Sigmoid colon (tissue), 7 donors: ENCODE measurements around the gene CTSE. TPM values are rescaled to one million over a fixed set of nuclear protein-coding genes. Genes with fewer than 3 reads are reported as not detected.

ENCODE experiments used
- DNase-seq: peaks from one replicate; pipeline ENCODE4 v3.0.0-alpha.2; 2019
- H3K27ac ChIP-seq, 4 donors: fragments of 200-600 bp; sonication (generic); one replicate each; pipeline ENCODE4 v1.5.1; 2016 to 2019; ENCODE audit warnings: mild to moderate bottlenecking in 1 of 4
- H3K27me3 ChIP-seq, 3 donors: fragments of 200-600 bp; sonication (generic); one replicate each; pipeline ENCODE4 v1.5.1; 2019; ENCODE audit warnings: mild to moderate bottlenecking in 1 of 3
- H3K36me3 ChIP-seq, 4 donors: fragments of 200-600 bp; sonication (generic); one replicate each; pipeline ENCODE4 v1.5.1; 2016 to 2019
- H3K4me1 ChIP-seq, 4 donors: fragments of 200-600 bp; sonication (generic); one replicate each; pipeline ENCODE4 v1.5.1; 2017 to 2019
- H3K4me3 ChIP-seq, 4 donors: fragments of 200-600 bp; sonication (generic); one replicate each; pipeline ENCODE4 v1.5.1; 2017 to 2019; ENCODE audit warnings: mild to moderate bottlenecking in 2 of 4, moderate library complexity in 1 of 4
- H3K9me3 ChIP-seq, 4 donors: fragments of 200-600 bp in 3 of 4; sonication (generic) in 3 of 4; one replicate each; pipeline versions ENCODE4 v1.5.1 to v1.6.1; 2013 to 2019
- EP300 ChIP-seq, 4 donors: sonication (generic); formaldehyde crosslinking; IDR thresholded peaks; one replicate each; pipeline ENCODE4 v1.6.1; 2017; ENCODE audit warnings: antibody characterized with exemption in 4 of 4
- POLR2A ChIP-seq, 2 donors: fragments of 450-650 bp; IDR thresholded peaks; one replicate each; pipeline ENCODE4 v1.6.1; 2016; ENCODE audit warnings: antibody characterized with exemption in 2 of 2, mild to moderate bottlenecking in 2 of 2, moderate library complexity in 2 of 2
- POLR2AphosphoS5 ChIP-seq, 4 donors: sonication (generic); formaldehyde crosslinking; IDR thresholded peaks; one replicate each; pipeline ENCODE4 v1.6.1; 2017; ENCODE audit warnings: antibody characterized with exemption in 4 of 4
- WGBS, 2 donors: extraction: QIAGEN DNeasy Blood & Tissue Kit; methylation state at CpG; one replicate each; pipeline ENCODE4 v1.1.7; 2013; 5-methylcytosine and 5-hydroxymethylcytosine counted together
- intact Hi-C: fragments of 100-400 bp; cut with DNase I; formaldehyde crosslinking; loops from one replicate; pipeline ENCODE4 v1.15.1; 2023
- polyA plus RNA-seq, 3 donors: library from polyadenylated mRNA; stranded (reverse); fragments of 200-250 nt; gene quantifications; one replicate each; pipeline ENCODE4 v1.2.3, GENCODE V29; 2013
- total RNA-seq, 4 donors: library from RNA; depleted of rRNA; stranded (reverse); fragments of >200 nt; gene quantifications; one replicate each; pipeline ENCODE4 v1.1.0, GENCODE V29; 2016
- TF ChIP-seq, protein P1 (sequence below), 4 experiments: fragments of 450-650 bp in 3 of 4; fragments of 200-600 bp in 1 of 4; IDR thresholded peaks; one replicate each; pipeline ENCODE4 v1.5.1; 2016 to 2019; ENCODE audit warnings: antibody characterized with exemption in 4 of 4, mild to moderate bottlenecking in 3 of 4, moderate library complexity in 2 of 4
- donor health status: healthy with polysubstance abuse.
- donor health status: Bipolar disorder and iron deficiency.
- donor health status: healthy.

CTSE gene
- total and polyA plus RNA-seq, 7 donors = 4.4 to 9.0 (median 8.6) TPM; not detected in 4

DNA sequence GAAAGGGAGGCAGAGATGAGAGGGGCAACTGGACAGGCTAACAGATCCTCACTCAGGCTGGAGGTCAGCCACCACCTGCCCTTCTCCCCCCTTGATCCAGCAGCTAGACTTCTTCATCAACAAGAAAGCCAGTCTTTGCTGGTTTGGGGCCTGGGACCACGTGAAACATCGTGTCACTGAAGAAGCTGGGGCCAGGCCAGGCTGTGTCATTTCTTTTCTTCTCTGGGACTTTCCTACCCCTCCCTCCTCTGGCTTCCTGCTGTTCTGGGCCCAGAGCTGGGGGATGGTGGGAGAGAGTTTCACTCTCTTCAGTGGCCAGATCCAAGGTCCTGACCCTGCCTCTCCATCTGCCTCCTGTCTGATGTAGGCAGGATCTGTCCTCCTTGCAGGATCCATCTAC is 62.3 kb downstream of the CTSE start:
- no peak for DNase-seq
- H3K4me3 ChIP-seq = no peak overlapping the region
- intact Hi-C loops = no loop called here
- H3K27ac ChIP-seq = no peak overlapping the region
- H3K27me3 ChIP-seq = peaks cover 0 to 12% (median 0%) of the 10 kb centered on the region in 3 donors
- no peaks in the 10 kb centered on the region for H3K4me1 ChIP-seq
- no peaks in the 10 kb centered on the region for H3K36me3 ChIP-seq
- 26 to 51% methylated on average over 2 of the region's 2 CpGs for WGBS, 2 donors
- H3K9me3 ChIP-seq = no peaks in the 10 kb centered on the region
- TF ChIP-seq EP300 (IDR thresholded peaks at IDR 0.05) = no peak
- no peak for TF ChIP-seq POLR2A (IDR thresholded peaks at IDR 0.05)

DNA sequence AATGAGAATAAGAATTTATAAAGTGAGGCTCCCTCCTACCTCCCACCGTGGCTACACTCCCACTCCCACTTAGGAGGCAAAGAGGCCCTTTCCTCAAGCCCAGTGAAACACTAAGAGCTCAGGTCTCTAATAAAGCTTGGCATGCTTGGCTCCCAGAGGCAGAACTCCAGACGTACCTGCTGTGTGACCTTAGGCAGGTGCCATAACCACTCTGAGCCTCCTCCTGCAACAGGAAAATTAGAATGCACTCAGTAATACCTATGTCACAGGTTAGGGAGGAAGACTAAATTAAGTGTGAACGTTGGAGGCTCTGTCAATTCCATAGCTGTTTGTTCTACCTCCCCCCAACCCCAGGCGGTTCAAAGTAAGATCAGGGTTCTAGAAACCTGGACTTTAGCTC is 63.9 kb downstream of the CTSE start:
- Histone ChIP-seq H3K4me3 (no peak overlapping the region), H3K36me3 (no peaks in the 10 kb centered on the region), H3K27me3 (peaks cover 0 to 16% (median 0%) of the 10 kb centered on the region in 3 donors), H3K4me1 (no peaks in the 10 kb centered on the region), H3K9me3 (no peaks in the 10 kb centered on the region), H3K27ac (no peak overlapping the region)
- intact Hi-C loops = no loop called here
- 67 to 80% methylated on average over 4 of the region's 4 CpGs for WGBS, 2 donors
- TF ChIP-seq EP300 (IDR thresholded peaks at IDR 0.05) = no peak
- TF ChIP-seq POLR2AphosphoS5 (IDR thresholded peaks at IDR 0.05) = no peak
- TF ChIP-seq, protein P1, sequence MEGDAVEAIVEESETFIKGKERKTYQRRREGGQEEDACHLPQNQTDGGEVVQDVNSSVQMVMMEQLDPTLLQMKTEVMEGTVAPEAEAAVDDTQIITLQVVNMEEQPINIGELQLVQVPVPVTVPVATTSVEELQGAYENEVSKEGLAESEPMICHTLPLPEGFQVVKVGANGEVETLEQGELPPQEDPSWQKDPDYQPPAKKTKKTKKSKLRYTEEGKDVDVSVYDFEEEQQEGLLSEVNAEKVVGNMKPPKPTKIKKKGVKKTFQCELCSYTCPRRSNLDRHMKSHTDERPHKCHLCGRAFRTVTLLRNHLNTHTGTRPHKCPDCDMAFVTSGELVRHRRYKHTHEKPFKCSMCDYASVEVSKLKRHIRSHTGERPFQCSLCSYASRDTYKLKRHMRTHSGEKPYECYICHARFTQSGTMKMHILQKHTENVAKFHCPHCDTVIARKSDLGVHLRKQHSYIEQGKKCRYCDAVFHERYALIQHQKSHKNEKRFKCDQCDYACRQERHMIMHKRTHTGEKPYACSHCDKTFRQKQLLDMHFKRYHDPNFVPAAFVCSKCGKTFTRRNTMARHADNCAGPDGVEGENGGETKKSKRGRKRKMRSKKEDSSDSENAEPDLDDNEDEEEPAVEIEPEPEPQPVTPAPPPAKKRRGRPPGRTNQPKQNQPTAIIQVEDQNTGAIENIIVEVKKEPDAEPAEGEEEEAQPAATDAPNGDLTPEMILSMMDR (IDR thresholded peaks at IDR 0.05) = no peak
- TF ChIP-seq POLR2A (IDR thresholded peaks at IDR 0.05) = no peak
- no peak for DNase-seq

Other genes starting within 250 kb of the CTSE start
- 10 to 100 TPM; 19.8 to 28.5 (median 23.2) TPM for gene RAB29, start 248.4 kb downstream of the CTSE start, total RNA-seq
- gene RAB29, start 248.4 kb downstream of the CTSE start, polyA plus RNA-seq = 10 to 100 TPM in 1 of 3 donors, 1 to 10 TPM in 2; 6.9 to 18.1 (median 8.4) TPM
- gene SLC41A1, start 210.7 kb downstream of the CTSE start, total RNA-seq = 10 to 100 TPM; 11.4 to 46.3 (median 14.8) TPM
- gene SLC41A1, start 210.7 kb downstream of the CTSE start, polyA plus RNA-seq = 1 to 10 TPM; 1.8 to 7.9 (median 2.3) TPM
- gene PM20D1, start 173.8 kb downstream of the CTSE start, total RNA-seq = under 1 TPM in 1 of 4 donors, not detected in 3; 0.36 TPM
- under 1 TPM in 1 of 3 donors, not detected in 2; 0.19 TPM for gene PM20D1, start 173.8 kb downstream of the CTSE start, polyA plus RNA-seq
- gene SLC26A9, start 80.4 kb downstream of the CTSE start, total RNA-seq = not detected
- gene SLC26A9, start 80.4 kb downstream of the CTSE start, polyA plus RNA-seq = under 1 TPM in 1 of 3 donors, not detected in 2; 0.60 TPM
- 1 to 10 TPM in 3 of 4 donors, under 1 TPM in 1; 0.27 to 5.3 (median 2.0) TPM for gene RAB7B, start 20.5 kb downstream of the CTSE start, total RNA-seq
- gene RAB7B, start 20.5 kb downstream of the CTSE start, polyA plus RNA-seq = 1 to 10 TPM in 2 of 3 donors, under 1 TPM in 1; 0.69 to 2.1 (median 1.2) TPM
- 1 to 10 TPM in 1 of 4 donors, not detected in 3; 3.6 TPM for gene RHEX, start 29.3 kb upstream of the CTSE start, total RNA-seq
- 1 to 10 TPM in 1 of 3 donors, under 1 TPM in 1, not detected in 1; 0.54 to 2.4 TPM for gene RHEX, start 29.3 kb upstream of the CTSE start, polyA plus RNA-seq
- gene AVPR1B, start 93.5 kb upstream of the CTSE start, total RNA-seq = under 1 TPM in 1 of 4 donors, not detected in 3; 0.36 TPM
- gene AVPR1B, start 93.5 kb upstream of the CTSE start, polyA plus RNA-seq = under 1 TPM in 1 of 3 donors, not detected in 2; 0.23 TPM
- gene FAM72A, start 178.9 kb upstream of the CTSE start, total RNA-seq = under 1 TPM in 3 of 4 donors, not detected in 1; 0.71 to 0.95 (median 0.83) TPM
- gene FAM72A, start 178.9 kb upstream of the CTSE start, polyA plus RNA-seq = 1 to 10 TPM in 2 of 3 donors, under 1 TPM in 1; 0.92 to 4.9 (median 1.8) TPM
- 10 to 100 TPM; 27.8 to 60.4 (median 32.5) TPM for gene SRGAP2, start 179.6 kb upstream of the CTSE start, total RNA-seq
- 10 to 100 TPM in 1 of 3 donors, 1 to 10 TPM in 2; 1.6 to 17.0 (median 3.6) TPM for gene SRGAP2, start 179.6 kb upstream of the CTSE start, polyA plus RNA-seq